ENCODE measurements around the gene PDXDC1. TPM values are rescaled to one million over a fixed set of nuclear protein-coding genes. Genes with fewer than 3 reads are reported as not detected.

PDXDC1 gene
- total RNA-seq, 1 donor from 2014 or later, result 81.3 TPM

DNA sequence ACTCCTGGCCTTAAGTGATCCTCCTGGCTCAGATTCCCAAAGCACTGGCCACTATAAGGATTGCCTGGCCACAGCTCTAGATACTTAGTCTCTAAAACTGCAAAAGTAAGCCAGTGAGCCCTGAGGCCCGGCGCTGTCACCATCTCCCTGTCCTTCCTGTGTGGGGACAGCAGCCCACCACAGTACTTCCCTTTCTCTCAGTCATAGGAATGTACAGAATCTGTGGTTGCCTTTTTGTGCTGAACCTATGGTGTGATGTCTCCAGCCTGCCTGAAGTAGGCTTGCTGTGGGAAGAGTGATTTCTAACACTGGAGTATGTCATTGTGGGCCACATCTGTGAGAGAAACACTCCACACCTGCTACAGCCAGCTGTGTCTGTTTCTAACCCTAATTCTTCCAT is 56.4 kb downstream of the PDXDC1 start:
- Mint-ChIP-seq H3K4me1 (ENCODE audit: low read depth, unreplicated experiment) (peaks cover 8% of the 10 kb centered on the region), H3K27me3 (ENCODE audit: unreplicated experiment) (no peaks in the 10 kb centered on the region)
- DNase-seq, result no peak

DNA sequence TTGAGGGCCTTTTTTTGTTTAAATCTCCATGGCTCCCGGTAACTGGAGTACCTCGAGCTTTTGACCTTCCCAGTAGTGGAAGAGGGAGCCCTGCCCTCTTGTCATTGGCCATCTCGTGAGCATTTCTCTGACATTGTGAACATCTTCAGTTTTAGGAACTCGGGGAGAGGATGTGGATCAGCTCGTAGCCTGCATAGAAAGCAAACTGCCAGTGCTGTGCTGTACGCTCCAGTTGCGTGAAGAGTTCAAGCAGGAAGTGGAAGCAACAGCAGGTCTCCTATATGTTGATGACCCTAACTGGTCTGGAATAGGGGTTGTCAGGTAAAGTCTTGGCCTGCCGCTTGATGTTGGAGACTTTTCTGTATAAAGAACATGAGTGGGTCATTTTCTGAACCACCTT is 56.8 kb downstream of the PDXDC1 start:
- H3K4me3 Mint-ChIP-seq (ENCODE audit: unreplicated experiment), result no peak overlapping the region
- DNase-seq, result no peak
- H3K9me3 Mint-ChIP-seq (ENCODE audit: unreplicated experiment), result peaks cover 2% of the 10 kb centered on the region
- H3K4me1 Mint-ChIP-seq (ENCODE audit: low read depth, unreplicated experiment), result peaks cover 8% of the 10 kb centered on the region
- H3K27ac Mint-ChIP-seq (ENCODE audit: unreplicated experiment), result no peak overlapping the region
- H3K36me3 Mint-ChIP-seq (ENCODE audit: unreplicated experiment), result no peaks in the 10 kb centered on the region
- H3K27me3 Mint-ChIP-seq (ENCODE audit: unreplicated experiment), result no peaks in the 10 kb centered on the region
- TF ChIP-seq, protein P1, sequence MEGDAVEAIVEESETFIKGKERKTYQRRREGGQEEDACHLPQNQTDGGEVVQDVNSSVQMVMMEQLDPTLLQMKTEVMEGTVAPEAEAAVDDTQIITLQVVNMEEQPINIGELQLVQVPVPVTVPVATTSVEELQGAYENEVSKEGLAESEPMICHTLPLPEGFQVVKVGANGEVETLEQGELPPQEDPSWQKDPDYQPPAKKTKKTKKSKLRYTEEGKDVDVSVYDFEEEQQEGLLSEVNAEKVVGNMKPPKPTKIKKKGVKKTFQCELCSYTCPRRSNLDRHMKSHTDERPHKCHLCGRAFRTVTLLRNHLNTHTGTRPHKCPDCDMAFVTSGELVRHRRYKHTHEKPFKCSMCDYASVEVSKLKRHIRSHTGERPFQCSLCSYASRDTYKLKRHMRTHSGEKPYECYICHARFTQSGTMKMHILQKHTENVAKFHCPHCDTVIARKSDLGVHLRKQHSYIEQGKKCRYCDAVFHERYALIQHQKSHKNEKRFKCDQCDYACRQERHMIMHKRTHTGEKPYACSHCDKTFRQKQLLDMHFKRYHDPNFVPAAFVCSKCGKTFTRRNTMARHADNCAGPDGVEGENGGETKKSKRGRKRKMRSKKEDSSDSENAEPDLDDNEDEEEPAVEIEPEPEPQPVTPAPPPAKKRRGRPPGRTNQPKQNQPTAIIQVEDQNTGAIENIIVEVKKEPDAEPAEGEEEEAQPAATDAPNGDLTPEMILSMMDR (IDR thresholded peaks at IDR 0.05; ENCODE audit: partially characterized antibody, unreplicated experiment), result no peak

More for the DNA sequence above, 56.4 kb downstream of the PDXDC1 start:
- TF ChIP-seq, protein P1 (IDR thresholded peaks at IDR 0.05; ENCODE audit: partially characterized antibody, unreplicated experiment), result no peak
- peaks cover 2% of the 10 kb centered on the region for H3K9me3 Mint-ChIP-seq (ENCODE audit: unreplicated experiment)
- H3K27ac Mint-ChIP-seq (ENCODE audit: unreplicated experiment), result no peak overlapping the region
- no peaks in the 10 kb centered on the region for H3K36me3 Mint-ChIP-seq (ENCODE audit: unreplicated experiment)
- no peak overlapping the region for H3K4me3 Mint-ChIP-seq (ENCODE audit: unreplicated experiment)

DNA sequence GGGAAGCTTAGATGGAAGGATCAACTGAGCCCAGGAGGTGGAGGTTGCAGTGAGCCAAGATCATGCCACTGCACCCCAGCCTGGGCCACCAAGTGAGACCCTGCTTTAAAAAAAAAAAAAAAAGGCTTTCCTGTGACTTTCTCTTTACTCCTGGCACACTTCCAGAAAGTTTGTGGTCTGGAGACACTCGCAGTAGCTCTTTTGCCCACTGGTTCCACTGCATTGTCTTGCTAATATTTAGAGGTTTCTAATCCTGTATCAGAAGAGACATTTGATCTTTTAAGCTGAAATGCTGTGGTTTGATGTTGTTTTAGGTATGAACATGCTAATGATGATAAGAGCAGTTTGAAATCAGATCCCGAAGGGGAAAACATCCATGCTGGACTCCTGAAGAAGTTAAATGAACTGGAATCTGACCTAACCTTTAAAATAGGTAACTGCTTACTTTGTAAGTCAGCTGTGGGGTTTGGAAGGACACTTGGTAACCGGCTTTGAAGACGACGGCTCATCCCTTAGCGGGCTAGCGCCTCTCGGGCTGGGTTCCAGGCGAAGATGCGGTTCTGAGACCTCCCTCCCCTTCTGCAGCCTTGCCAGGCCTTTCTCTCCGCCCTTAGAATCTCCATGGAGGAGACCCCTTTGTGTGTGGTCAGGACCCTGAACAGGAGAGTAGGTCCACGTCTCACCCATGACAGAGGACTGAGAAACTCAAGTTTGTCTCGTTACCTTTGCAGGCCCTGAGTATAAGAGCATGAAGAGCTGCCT is 57.9 kb downstream of the PDXDC1 start:
- no peak for DNase-seq
- Mint-ChIP-seq H3K27me3 (ENCODE audit: unreplicated experiment) (no peaks in the 10 kb centered on the region), H3K4me3 (ENCODE audit: unreplicated experiment) (no peak overlapping the region), H3K27ac (ENCODE audit: unreplicated experiment) (no peak overlapping the region), H3K4me1 (ENCODE audit: low read depth, unreplicated experiment) (peaks cover 8% of the 10 kb centered on the region), H3K9me3 (ENCODE audit: unreplicated experiment) (peaks cover 2% of the 10 kb centered on the region), H3K36me3 (ENCODE audit: unreplicated experiment) (no peaks in the 10 kb centered on the region)
- TF ChIP-seq, protein P1 (IDR thresholded peaks at IDR 0.05; ENCODE audit: partially characterized antibody, unreplicated experiment), result no peak

DNA sequence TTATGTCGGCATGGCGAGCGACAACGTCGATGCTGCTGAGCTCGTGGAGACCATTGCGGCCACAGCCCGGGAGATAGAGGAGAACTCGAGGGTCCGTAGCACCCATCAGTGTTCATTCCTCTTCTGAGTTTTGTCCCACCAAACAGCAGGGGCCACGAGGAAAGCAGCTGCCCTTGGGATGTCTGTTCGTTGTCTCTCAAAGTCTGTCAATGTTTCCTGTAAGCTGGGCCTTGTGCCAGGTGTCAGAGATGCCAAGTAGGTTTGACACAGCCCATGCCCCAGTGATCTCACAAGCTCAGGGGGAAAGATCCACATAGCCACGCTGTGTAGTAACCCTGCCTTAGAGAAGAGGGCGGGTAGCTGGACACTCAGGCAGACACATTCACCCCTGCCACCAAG is 58.5 kb downstream of the PDXDC1 start:
- H3K36me3 Mint-ChIP-seq (ENCODE audit: unreplicated experiment), result no peaks in the 10 kb centered on the region
- no peak overlapping the region for H3K4me3 Mint-ChIP-seq (ENCODE audit: unreplicated experiment)
- DNase-seq, result no peak
- TF ChIP-seq, protein P1 (IDR thresholded peaks at IDR 0.05; ENCODE audit: partially characterized antibody, unreplicated experiment), result no peak
- H3K4me1 Mint-ChIP-seq (ENCODE audit: low read depth, unreplicated experiment), result peaks cover 5% of the 10 kb centered on the region
- H3K27ac Mint-ChIP-seq (ENCODE audit: unreplicated experiment), result no peak overlapping the region
- no peaks in the 10 kb centered on the region for H3K27me3 Mint-ChIP-seq (ENCODE audit: unreplicated experiment)
- peaks cover 2% of the 10 kb centered on the region for H3K9me3 Mint-ChIP-seq (ENCODE audit: unreplicated experiment)
